Eye (tissue), 1 donor: ENCODE data around the gene SORBS2.

Source experiments
- DNase-seq: peaks from one replicate; pipeline ENCODE4 v3.0.0-alpha.2; 2015

Gene SORBS2

DNA sequence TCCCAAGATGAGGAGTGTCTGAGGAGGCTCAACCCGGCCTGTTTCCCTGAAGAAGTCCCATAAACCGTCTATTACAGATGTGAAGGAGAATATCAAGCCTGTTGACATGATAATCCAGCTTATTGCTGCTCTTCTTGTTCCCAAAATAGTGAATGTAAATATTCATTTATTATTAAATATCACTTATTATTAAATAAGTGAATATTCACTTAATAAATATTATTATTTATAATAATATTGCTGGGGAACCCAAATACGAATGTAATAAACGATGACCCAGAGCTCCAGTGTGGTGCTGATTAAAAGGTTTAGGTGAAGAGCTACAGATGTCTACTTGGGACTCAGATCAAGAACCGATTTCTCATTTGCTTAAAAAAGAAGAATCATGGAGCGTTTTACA lies 23.8 kb upstream of the SORBS2 start:
- no peak for DNase-seq

DNA sequence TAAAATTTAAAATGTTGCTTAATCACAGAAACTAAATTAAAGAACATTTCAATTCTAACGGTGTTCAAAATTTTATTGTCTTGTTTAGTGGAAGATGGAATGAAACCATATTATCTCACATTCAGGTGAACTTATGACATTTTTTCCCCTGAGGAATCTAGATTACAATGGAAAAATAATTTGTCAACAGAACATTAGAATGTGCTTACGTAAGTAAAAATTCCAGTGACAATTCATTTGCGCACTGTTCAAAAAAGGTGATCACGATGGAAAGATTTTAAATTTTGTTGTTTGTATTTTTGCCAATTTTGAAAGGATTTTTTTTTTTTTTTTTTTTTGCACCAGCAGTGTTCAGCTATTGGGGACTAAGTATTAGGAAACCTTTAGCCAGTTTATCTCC lies 23.3 kb upstream of the SORBS2 start:
- no peak for DNase-seq

DNA sequence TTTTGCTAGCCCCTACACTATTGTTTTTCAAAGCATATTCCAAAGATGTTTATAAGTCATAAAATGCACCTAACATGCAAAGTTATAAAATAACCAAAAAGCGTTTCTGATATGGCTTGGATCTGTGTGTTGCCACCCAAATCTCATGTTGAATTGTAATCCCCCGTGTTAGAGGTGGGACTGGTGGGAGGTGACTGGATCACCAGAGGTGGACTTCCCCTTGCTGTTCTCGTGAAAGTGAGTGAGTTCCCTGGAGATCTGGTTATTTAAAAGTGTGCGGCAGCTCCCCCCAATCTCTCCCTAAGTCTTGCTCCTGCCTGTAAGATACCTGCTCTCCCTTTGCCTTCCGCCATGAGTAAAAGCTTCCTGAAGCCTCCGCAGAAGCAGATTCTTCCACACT lies 22.8 kb upstream of the SORBS2 start:
- DNase-seq, result no peak

DNA sequence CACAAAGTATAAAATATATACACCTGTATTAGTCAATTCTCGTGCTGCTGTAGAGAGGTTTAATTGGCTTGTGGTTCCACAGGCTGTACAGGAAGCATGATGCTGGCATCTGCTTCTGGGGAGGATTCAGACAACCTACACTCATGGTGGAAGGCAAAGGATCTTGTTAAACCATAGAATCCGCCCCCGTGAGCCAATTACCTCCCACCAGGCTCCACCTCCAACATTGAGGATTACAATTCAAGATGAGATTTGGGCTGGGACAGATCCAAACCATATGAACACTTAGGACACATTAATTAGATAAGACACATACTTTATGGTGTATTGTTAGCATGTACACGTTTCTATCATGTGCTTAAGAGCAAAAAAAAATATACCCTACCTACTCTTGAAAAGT lies 22.1 kb upstream of the SORBS2 start:
- no peak for DNase-seq

DNA sequence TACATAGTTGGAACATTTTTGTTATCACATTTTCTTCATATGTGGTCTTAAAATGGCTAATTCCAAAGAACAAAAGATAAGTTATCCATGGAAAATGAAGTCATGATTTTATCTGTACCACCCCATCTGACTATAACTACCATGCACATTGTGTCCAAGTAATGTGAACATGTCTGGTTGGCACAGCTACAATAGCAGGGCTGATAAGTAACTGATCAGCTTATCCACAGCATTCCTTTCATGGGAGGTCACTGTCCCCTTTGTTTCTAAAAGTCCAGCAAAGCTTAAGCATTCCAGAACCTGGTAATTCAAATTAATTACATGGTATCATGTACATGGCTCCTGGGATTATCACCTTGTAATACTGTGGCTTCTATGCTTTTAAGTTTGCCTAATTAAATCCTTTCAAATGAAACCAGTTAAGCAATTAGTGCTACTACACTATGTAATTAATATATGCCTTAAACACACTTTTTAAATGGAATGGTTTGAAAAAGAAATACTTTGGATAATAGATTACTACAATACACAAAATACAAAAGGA lies 21.1 kb upstream of the SORBS2 start:
- peak; percentile 60 for DNase-seq

DNA sequence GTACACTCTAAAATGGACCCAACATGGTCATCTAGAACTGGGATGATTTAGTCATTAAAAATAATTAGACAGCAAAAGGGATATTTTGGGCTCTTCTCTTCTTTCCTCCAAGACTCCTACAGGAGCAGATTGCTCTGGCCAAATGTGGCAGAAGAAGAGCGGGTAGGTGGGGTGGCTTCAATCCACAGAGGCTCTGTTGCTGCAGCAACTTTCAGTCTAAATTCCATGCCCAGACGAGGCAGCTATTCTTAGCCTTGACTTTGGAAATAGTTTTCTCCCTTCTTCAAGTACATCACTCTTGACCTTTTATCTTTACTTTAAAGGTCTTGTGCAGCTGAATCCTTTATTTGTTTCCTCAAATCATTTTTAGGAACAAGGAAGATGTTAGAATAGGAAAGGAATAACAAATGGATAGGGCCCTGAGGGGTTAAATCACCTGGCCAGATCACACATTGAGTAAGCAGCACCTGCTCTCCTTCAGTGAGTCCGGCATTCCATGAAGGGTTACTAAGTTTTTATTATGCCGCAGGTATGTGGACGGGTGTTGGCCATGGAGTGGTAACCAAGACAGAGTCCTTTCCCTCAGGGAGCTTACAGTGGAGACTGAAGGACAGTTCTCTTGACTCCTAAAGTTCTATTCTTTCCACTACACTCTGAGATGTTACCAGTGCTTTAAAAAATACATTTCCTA lies 19.3 kb upstream of the SORBS2 start:
- no peak for DNase-seq

DNA sequence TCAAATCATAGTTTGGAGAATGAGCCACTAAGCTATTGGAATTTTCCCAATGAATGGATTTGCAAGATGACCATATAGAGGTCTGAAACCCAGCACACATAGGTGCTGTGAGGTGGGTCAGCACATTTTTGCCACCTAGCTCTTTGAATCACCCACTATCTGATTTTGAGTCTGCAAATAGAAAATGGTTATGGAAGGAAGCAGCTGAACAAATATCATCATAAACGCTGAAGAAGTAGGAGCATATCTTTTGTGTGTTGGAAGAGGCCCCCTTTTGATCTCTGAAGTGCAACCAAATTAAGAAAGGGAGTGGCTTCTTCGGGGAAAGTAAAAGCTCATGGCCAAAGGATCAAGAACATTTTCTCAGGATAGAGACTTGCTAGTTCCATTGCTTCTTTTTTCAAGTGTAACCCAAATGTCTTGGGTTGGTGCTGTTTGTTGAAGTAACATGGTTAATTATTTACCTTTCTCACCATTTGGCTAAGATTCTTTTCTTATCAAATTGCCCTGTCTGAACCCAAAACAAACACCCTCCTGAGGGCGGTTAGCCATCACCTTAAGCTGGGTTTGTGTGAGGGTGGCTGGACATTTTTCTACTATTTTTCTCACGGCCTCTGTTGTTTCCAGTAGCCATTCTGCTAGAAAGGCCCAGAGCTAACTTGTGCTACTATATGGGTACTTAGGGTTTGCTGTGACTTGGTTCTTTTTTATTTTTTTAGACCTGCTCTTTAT lies 18.4 kb upstream of the SORBS2 start:
- DNase-seq, result no peak

DNA sequence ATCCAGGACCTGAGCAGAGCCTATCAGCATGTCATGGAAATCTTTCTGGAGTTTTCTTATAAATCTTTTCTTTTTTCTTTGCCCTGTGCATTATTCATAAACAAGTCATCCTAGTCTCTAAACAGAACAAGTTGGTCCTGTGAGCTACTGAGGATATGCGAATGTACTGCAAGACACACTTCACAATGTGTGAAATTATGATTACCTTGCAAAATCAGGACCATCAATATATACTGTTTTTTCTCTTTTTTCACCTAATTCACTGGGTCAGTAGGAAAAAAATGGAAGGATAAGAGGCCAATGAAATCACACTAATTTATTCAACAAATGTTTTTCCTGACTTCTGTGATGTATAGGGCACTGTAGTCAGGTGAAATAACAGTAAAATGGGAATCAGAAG lies 14.4 kb upstream of the SORBS2 start:
- DNase-seq, result no peak

DNA sequence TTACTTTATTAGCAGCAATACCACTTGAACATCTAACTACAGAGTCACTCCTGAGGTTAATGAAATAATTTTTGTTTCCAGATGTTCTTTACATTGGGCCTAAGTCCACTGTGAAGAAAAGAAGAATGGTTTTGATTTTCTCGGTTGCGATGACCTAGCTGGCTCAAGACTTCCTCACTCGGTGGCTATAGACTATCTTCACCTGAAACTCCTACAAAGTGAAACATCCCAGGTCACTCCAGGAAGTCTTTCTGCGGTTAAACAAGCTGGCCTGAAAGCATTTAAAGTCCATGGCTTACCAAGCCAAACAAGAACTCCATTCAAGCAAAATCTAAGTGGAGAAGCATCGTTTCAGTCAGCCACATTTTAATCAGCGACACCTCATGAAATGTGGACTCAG lies 13.7 kb upstream of the SORBS2 start:
- no peak for DNase-seq

DNA sequence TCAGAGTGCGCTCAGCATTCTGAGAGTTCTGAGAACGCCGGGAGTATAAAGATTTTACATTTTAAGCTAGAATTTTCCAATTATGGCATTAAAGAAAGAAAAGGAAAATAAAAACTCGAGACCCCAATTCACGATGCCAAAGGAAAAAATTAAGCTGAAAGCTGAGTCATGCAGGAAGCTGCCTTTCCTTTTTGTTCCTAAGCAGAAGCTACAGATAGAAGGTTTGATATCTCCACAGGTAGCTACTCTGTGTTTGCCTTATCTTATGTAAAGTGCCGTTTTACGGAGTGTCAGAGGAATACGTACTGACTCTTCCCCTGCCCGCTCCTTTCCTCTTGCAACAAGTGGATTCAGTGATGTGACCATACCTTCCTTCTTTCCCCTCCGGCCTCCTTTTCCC lies 10.8 kb upstream of the SORBS2 start:
- DNase-seq, result no peak

DNA sequence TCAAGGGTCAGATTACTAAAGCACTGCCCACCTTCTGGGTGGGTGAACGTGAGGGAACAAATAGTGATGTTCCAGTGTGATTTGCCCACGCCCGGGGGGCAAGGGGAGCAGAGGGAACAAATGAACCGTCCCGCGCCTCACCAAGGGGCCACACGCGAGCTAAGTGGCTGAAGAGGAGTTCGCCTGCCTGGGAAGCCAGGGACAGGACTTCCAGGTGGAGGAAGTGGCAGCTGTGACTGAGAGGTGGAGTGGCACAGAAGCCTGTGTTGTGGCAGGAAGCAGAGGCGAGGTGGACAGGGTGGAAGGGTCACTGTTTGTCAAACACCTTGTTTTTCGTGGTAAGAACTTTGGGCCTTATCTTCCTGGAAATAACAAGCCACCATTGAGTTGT lies 9.0 kb upstream of the SORBS2 start:
- DNase-seq, result no peak

DNA sequence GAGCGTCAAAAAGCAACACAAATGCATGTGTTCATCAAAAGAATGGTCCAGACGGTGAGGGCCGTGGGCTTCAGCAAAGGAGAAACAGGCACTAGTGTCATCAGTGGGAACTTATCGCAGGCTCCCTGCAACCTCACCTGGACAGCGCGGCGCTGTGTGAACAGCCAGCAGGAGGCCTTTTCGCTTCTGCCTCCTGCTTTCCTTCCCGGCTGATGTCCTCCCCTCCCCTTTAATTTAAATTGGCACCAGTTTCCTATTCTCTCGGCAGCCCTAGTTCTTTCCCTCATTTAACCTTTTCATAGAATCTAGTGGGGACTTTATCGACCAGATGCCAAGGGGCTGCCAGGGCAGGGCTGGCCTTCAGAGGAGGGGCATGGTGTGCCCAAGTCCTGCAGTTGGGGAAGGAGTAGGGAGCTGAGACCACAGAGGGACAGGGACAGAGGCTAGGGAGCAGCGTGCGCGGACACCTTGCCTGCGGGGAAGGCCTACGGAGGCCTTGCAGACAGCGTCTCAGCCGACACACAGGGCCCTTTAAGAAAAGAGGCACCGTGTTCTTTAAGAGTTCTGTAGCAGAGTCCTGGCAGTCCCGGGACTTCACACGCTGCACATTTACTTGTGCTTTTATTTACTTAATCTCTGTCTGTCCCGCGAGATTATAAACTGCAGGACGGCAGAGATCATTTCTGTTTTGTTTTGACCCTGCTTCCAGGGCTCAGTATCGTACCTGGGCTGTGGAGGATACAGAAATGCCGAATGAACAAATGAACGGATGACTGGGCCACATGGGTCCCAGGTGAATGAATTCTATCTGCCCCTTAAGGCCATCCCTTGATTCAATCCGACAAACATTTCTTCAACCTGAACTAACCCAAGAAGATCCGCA lies 8.4 kb upstream of the SORBS2 start:
- peak; percentile 31 for DNase-seq

DNA sequence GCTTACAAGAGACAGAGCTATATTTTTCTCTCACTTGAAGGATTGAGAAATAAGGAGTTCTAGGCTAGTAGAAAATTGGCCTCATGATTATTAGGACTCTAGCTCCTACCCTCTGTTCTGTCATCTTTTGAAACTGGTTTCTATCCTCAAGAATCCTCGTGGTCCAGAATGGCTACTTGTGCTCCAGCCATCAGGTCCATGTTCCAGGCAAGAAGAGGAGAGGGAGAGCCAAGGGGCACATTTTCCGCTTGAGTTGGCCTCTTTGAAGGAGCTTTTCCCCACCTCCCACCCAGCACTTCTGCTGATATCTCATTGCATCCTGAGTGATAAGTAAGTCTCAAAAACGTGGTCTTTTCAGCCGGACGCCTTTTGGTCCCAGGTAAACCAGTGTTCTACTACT lies 7.2 kb upstream of the SORBS2 start:
- no peak for DNase-seq

DNA sequence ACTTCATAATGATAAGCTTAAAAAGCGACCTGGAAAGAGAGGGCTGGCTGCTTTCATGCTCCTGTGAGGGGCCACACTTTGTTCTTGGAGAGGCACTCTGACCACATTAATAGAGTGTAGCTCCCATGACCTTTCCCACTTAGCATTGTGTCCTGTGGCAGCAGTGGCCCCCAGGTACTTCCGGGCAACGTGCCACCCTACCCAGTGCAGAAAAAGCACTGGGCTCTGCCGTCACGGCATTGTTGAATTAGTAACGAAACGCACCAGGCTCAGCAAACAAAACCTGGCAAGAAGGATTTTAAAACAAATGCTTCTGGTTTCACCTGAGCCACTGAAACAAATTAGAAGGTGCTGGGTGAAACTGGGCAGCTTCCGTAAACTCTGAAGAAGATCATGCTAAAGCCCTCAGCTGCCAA lies 5.4 kb upstream of the SORBS2 start:
- no peak for DNase-seq

DNA sequence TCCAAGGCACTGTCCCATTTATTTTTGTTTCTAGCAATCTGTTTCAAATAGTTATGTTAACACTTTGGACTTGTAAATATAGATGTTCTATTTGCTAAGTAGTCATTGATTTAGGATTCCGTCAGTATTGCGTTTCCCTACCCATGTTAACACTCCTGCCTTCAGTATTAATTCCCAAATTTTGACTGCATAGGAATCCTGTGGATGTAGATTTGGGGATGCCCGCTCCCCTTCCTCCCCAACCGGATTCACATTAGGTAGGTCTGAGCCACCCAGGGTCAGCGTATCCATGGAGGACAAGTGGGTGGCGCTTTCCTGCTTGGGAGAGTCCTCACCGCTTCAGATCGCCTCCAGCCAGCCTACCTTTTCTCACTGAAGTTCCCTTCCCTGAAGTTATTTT lies 1.1 kb upstream of the SORBS2 start:
- no peak for DNase-seq

DNA sequence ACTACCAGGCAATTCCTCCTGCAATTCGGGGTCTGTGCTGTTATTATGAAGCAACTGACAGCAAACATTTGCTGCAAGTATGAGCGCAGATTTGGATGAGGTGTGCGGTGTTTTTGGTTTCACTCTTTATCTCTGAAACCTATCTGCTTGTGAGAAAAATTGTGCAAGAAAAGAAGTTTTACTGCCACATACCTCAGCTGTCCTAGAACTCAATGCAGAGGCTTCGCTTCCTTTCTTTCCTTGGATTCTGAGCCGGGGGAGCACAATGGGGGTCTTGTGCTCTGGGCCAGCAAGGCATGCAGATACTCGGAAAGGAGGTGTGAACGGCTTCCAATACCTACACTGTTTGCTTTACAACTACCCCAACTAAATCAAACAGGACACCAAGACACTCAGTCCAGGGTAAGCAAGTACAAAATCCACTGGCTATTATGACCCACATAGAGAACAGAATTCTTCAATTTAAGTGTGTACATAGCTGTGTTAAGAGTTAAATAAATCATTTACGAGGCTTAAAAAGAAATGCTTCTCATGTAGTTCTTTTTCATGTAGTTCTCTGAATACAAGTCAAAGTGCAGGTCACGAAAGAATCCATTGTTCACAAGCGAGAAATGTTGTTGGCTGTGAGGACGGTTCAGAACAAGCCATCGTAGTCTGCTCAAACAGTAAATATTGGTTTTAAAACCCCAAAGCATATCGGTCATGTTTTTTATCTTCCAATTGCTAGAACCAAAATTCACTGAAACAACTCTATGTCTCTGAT lies 1.1 kb downstream of the SORBS2 start:
- DNase-seq, result peak; percentile 68

DNA sequence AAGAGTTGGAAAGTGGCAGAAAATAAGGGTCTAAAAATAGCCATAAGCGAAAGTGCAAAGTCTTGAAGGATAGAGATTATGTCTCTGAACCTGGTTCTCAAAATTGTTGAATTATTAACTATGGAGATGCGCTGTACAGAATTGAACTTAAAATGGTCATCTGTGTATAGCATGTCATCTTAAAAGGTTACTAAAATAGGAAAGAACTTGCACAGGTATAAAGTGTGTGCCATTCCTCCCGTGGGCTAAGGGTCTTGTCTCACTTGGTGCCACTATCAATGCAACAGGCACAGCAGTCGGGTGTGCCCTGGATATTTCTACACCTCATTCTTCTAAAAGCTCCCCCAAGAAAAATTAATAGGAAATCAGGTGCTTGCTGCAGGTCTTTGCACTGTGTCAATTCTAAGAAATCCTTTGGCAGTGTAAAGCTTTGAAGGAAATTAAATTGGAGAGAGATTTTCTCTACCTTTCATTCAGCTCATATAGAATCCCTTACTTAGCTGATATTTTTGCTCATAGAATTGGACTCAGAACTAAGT lies 2.4 kb downstream of the SORBS2 start:
- no peak for DNase-seq

DNA sequence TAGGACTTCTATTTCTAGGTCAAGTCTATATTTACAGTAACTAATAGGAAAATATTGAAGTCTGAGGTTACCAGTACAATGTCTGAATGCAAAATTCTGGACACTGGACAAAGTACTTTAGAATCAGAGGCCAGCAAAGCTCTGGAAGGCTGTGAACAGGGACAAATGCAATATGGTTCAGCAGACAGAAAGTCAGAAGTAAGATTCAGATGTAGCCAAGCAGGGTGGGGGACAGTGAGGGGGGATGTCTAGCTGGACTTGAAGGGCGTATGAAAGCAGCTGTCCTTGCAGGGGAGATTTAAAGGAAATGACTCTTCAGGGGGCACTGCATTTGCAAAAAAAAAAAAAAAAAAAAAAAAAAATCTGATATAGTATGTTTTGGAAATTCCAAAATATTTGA lies 2.9 kb downstream of the SORBS2 start:
- DNase-seq, result peak; percentile 52

DNA sequence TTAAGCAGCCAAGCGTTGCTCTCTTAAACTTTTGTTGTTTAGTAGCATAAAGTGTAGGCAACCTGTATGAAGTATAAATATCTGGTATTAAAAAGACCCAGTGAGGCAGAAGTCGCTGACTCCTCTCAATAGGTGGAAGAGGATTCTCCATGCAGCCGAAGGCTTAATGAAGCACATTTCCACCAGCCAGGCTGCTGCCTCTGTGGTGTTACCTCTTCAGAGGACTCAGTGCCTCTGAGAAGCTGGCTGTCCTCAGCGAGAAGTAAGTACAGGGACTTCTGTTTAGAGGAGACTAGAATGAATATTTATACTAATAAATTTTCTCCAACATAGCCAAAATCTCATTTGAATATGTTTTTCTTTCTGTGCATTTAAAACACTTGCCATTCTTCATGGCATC lies 6.0 kb downstream of the SORBS2 start:
- no peak for DNase-seq

DNA sequence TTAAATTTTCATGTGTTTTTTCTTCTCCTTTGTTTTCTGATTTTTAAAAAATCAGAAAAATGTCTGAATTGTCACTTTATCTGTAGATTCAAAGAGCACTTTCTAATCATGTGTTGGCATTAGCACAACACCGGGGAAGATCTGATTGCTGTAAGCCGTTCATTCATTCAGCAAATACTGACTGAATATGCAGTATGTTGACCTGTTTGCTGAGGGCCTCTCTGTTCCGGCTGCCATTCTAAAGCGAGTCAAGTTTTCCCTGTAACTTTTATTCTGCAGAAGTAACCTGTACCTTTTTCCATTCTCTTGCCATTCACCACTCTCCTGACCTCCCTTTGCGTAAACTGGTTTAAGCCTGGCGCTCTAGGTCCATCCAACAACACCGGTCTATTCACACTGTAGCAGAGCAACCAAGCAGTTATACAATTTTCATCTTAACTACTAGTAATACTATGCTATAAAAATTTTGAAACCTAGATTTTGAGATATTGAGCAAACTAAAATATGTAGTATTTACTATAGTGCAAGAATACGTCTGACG lies 6.7 kb downstream of the SORBS2 start:
- no peak for DNase-seq

DNA sequence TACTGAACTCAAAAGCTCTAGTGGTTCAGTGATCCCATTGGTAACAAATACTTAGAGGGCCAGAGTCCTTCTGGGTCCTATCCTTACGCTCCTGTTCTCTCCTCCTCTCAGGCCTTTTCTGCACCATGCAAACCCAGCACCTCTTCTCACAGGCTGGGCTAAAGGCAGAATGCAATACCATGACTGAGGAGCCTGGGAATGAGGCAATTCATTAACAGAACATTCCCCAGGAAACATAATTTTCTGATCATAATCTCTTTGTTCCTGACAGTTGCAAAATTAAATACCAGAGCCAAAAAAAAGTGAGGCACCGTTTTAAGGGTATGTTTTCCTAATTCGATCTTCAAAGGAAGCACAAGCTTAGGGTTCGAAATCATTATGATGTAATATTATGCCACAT lies 9.0 kb downstream of the SORBS2 start:
- no peak for DNase-seq

DNA sequence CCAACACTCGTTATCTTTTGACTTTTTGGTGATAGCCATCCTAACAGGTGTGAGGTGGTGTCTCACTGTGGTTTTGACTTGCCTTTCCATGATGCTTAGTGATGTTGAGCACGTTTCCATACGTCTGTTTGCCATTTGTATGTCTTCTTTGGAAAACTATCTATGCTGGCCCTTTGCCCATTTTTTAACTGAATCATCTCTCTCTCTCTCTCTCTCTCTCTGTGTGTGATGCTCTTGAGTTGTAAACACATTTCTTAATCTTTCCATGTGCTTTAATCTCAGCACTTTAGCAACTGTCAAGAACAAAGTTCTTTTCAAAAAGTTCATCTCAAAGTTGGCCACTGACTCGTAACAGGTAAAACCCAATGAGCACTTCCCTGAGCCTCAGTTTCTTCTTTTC lies 10.5 kb downstream of the SORBS2 start:
- no peak for DNase-seq
